Measurements from ENCODE around the gene SYT2.

- TF ChIP-seq CTCF (IDR thresholded peaks at IDR 0.05) (no peak), POLR2AphosphoS5 (IDR thresholded peaks at IDR 0.05) (no peak), POLR2A (IDR thresholded peaks at IDR 0.05) (no peak)
Measured at GRCh38 chr1:202630541-202630940, 79.7 kb downstream of the SYT2 start.
